ENCODE results near the gene FAM72C.
"Not testable (repeated sequence)": the region's sequence is repeated elsewhere in the genome, so short reads cannot be mapped to it uniquely, and the experiment has no call there.

GRCh38 chr1:143951485-143952391, 20.0 kb downstream of the FAM72C start:
- TF ChIP-seq CTCF (IDR thresholded peaks at IDR 0.05 in 4 of 5, conservative IDR thresholded peaks at IDR 0.05 in 1 of 5); POLR2A (IDR thresholded peaks at IDR 0.05): not testable (repeated sequence)

Measured in gastrocnemius medialis (tissue), 4 donors.